PC-3 (cell line): ENCODE data around the gene BRIP1.

Experiments
- CTCF ChIP-seq: fragments of 300-600 bp; sonication (generic); conservative IDR thresholded peaks from 2 replicates; pipeline ENCODE4 v1.5.1; 2017; ENCODE audit warnings: antibody characterized with exemption, low read depth, mild to moderate bottlenecking, low read length
- EZH2 ChIP-seq: fragments of 300-600 bp; sonication (generic); IDR thresholded peaks from one replicate; pipeline ENCODE4 v1.6.1; 2017; ENCODE audit warnings: antibody characterized with exemption, mild to moderate bottlenecking, low read length; ENCODE audit not compliant: unreplicated experiment
- EZH2phosphoT487 ChIP-seq: fragments of 300-600 bp; sonication (generic); IDR thresholded peaks from 2 replicates; pipeline ENCODE4 v1.6.1; 2018; ENCODE audit warnings: mild to moderate bottlenecking, antibody characterized with exemption, low read length, borderline replicate concordance

DNA sequence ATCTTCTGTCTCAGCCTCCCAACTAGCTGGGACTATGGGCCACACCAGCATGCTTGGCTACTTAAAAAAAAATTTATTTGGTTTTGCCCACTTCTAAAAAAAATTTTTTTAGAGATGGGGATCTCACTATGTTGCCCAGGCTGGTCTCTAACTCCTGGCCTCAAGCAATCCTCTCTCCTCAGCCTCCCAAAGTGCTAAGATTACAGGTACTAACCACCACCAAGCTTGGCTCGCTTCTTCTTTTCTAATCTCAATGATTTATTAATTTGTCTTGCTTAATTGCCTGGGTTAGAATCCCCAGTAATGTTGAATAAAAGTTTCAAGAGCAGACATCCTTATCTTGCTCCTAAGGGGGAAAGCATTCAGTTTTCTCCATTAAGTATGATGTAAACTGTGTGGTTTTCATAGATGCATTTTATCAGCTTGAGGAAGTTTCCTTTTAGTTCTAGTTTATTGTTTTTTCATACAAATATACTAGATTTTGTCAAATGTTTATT, 206.6 kb downstream of the BRIP1 start:
- no peak for TF ChIP-seq EZH2
- TF ChIP-seq CTCF = no peak
- TF ChIP-seq EZH2phosphoT487 = no peak
